ENCODE data around the gene GNB1.
"Not testable (repeated sequence)": the region's sequence is repeated elsewhere in the genome, so short reads cannot be mapped to it uniquely, and the experiment has no call there.

The GNB1 gene

GRCh38 chr1:1890506-1891348, at the start of gene GNB1:
Gene GNB1 (minus strand): TSS chr1:1891087. CDS start chr1:1825453, 65,634 bp downstream.
- peak; percentile 77 to 81 for DNase-seq

- DNase-seq = no peak
Observed at GRCh38 chr1:1940123-1940425, 49.2 kb upstream of the GNB1 start.

DNA sequence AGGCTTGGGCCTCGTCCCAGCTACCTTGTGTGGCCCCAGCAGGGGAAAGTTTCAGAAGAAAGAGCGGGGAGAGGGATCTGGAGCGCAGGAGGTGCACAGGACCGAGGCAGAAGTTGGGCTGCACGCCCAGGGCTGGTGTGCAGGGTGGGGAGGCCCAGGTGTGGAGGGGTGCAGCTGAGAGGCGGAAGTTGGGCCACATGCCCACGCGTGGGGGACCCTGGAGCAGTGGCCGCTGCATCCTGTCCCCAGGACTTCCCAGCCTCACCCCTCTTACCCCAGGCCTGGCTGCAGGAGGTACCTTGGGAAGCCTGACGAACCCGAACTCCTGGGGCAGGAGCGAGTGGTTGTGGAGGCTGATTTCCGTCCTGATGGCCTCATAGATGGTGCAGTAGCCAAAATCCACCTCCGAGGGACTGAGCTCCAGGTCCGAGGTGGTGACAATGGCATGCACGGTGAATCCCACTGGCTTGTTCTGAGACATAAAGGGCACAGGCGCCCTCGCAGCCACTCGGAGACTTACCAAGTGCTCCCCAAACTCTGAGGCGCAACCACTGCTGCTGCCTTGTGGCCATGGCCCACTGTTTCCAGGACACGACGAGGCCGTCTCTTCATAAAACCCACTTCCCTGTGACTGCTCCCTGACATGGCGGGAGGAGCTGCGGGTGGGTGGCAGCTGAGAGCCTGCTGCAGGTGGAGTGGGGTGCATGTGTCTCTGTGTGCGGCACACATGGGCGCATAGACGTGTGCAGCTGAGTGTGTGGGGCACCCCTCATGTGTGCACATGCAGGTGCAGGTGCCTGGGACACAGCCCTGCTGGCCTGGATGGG, 48.6 kb upstream of the GNB1 start:
- no peak for DNase-seq

GRCh38 chr1:1938613-1939295, 47.9 kb upstream of the GNB1 start:
- no peak for DNase-seq

- DNase-seq = no peak
Observed at GRCh38 chr1:1938276-1938573, 47.3 kb upstream of the GNB1 start.

GRCh38 chr1:1937549-1938275, 46.8 kb upstream of the GNB1 start:
- no peak for DNase-seq

GRCh38 chr1:1937061-1937460, 46.2 kb upstream of the GNB1 start:
- DNase-seq = no peak

DNA sequence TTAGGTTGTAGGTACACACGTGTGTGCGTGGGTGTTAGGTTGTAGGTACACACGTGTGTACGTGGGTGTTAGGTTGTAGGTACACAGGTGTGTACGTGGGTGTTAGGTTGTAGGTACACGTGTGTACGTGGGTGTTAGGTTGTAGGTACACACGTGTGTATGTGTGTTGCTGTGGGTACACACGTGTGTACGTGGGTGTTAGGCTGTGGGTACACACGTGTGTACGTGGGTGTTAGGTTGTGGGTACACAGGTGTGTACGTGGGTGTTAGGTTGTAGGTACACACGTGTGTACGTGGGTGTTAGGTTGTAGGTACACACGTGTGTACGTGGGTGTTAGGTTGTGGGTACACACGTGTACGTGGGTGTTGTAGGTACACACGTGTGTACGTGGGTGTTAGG, 44.0 kb upstream of the GNB1 start:
- not testable (repeated sequence) for DNase-seq

DNA sequence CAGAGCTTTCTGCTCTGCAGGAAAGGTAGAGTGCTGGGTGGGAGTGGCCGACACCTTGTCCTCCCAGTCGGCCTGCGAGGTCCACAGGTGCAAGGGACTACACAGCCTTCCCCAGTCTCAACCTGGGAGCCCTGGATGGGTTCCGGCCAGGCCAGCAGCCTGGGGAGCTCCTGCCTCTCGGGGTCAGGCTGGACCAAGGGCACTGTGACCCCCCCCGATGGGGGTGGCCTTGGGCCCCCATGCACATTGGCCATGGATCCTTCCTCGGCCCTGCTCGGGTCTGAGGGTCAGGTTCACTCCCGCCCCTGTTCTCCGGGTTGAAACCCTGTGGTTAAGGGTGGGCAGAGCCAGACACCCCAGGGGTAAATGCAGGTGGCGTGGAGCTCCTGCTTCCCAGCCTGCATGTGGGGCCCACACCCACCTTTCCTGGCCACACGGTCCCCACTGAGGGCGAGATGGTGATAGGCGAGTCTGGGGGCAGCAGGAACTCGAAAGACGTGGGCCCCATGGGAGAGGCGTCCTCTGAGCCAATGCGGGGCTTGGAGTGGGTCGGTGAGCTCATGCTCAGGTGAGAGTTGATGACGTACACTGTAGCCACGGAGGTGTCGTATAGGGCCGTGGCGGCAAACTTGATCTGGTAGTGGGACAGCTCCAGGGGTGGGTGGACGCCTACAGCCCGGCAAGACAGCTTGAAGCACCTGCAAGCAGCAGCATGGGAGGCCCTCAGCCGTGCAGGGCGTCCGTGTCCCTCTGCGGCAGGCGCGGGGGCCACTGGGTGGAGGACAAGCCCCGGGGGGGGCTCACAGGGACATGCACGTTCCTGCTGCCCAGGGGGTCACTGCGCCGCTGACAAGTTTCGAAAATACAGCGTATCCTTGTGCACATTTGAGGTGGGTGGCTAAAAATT, 39.0 kb upstream of the GNB1 start:
- DNase-seq = no peak

DNA sequence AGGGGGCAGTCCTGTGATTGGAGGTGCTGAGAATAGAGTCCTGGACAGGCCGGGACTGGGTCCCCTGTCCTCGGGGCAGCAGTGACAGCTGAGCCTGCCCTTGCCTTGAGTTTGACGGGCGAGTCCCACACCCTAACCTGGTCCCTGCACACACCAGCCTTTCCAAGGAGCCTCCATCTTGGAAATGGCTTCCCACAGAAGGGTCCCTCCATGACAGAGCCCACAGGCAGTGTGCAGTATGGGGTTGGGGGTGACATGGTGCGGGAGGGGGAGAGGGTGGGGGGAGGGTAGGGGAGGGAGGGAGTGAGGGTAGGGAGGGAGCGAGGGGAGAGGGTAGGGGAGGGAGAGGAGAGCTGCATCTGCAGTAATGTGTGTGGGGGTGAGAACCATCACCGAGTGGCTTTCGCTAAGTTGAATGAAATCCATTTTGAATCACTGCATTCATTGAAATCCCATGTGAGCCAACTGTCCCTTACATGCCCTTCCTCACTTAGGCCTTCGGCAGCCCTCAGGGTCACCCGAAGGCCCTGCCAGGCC, 38.3 kb upstream of the GNB1 start:
- DNase-seq = no peak

GRCh38 chr1:1928231-1929101, 37.6 kb upstream of the GNB1 start:
- no peak for DNase-seq

- no peak for DNase-seq
Observed at GRCh38 chr1:1927751-1928150, 36.9 kb upstream of the GNB1 start.

DNA sequence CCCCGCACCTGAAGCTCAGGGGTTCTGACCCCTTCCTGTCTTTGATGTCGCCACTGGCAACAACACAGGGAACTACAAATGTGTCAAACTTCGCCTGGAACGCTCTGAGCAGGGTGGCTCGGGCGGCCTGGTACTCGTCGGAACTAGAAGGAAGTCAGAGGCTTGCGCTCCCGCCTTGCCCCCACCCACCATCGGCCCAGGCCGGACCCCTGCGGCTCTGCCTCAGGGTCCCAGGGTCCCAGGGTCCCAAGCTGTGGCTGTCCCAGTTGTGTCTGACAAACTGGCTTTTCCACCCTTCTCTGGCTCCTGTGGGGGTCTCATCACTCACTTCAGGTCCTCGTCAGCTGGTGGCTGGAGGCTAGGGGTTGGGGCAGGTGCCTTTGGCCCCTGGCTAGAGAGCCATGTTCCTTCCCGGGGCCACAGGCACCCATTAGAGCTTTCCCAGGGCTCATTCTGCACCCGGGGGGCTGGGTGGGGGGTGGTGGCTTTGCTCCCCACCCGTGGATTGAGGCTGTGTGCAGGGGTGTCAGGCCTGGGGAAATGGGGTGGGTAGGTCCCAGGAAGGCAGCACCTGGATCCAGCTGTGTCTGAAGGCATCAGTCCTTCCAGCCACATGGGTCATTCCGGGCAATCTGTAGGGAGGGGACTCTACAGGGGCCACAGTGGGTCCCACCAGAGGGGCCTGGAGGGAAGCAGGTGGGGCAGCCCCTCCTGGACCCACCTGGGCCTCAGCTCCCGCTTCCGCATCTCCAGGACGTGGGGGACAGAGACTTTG, 36.2 kb upstream of the GNB1 start:
- no peak for DNase-seq

GRCh38 chr1:1926346-1926811, 35.5 kb upstream of the GNB1 start:
- DNase-seq = no peak

DNA sequence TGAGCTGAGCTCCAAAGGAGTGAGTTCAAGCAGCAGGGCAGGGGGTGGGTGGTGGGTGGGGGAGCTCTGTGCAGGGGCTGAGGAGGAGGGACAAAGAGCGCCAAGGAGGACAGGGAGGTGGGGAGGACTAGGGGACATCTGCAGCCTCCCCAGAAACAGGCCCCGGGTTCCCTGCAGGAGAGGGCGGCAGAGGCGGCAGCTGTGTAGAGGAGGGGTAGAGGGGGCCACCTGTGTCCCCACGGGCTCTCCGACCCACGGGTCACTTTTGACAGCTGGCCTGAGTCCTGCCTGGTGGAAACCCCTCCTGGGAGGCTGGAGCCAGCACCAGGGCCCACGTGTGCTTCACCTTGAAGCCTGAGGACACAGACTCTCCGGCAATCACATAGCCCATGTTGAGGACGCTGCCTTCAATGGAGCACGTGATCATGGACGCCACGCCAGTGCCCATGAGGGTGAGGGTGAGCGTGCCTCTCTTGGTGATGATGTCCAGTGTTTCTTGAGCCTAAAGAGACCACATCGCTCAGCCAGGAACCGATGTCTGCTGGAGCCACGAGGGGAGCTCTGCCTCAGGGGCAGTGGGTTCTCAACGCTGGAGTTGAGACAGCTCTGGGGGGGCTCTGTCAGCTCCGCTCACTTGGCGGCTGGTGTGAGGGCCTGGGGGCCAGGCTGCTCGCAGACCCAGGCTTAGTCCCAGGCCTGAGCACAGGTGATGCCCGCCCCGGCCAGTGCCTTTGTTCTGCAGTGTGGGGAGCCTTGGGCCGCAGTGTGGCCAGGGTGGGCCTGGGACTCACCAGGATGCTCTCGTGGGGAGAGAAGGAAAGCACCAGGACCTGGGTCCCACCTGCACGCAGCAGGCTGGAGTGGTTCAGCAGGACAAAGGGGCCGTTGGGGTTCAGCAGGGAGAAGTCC, 34.8 kb upstream of the GNB1 start:
- no peak for DNase-seq

- no peak for DNase-seq
Observed at GRCh38 chr1:1924849-1925248, 34.0 kb upstream of the GNB1 start.

- DNase-seq = no peak
Observed at GRCh38 chr1:1924386-1924785, 33.5 kb upstream of the GNB1 start.

- no peak for DNase-seq
Observed at GRCh38 chr1:1922956-1923833, 32.3 kb upstream of the GNB1 start.

All from hippocampal formation (tissue), 2 donors.